ENCODE data around the gene GBF1.

DNA sequence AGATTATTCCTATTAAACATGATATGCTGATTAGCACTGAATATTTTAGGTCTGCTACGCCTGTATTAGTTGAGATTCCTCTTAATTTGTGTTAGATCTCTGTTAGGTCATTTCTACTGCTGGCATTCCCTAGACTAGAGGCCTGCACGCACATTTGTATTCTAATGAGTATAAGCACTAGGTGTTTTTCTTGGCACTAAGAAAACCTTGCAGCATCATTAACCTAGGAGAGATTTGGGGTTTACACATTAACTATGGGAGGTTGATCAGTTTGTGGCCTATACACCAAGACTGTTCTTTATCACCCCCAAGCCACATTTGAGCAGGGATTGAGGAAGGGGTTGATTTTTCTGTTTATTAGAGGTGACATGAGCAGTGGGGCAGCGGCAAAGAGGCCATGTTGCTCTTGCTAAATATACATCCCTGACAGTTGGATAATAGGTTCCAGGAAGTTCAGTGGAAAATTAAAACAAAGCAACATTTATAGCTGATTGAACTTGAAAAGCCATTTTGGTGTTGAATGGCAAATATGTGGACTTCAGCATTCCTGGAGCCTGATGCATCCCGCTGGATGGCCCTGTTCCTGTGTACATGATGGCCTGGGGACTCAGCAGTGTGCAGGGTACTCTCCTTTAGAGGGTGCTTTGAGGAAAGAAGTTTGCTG, 65.2 kb downstream of the GBF1 start:
- TF ChIP-seq, protein P1, sequence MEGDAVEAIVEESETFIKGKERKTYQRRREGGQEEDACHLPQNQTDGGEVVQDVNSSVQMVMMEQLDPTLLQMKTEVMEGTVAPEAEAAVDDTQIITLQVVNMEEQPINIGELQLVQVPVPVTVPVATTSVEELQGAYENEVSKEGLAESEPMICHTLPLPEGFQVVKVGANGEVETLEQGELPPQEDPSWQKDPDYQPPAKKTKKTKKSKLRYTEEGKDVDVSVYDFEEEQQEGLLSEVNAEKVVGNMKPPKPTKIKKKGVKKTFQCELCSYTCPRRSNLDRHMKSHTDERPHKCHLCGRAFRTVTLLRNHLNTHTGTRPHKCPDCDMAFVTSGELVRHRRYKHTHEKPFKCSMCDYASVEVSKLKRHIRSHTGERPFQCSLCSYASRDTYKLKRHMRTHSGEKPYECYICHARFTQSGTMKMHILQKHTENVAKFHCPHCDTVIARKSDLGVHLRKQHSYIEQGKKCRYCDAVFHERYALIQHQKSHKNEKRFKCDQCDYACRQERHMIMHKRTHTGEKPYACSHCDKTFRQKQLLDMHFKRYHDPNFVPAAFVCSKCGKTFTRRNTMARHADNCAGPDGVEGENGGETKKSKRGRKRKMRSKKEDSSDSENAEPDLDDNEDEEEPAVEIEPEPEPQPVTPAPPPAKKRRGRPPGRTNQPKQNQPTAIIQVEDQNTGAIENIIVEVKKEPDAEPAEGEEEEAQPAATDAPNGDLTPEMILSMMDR (IDR thresholded peaks at IDR 0.05) = no peak
- TF ChIP-seq POLR2A (IDR thresholded peaks at IDR 0.05) = no peak

Measured in body of pancreas (tissue), 4 donors.